ENCODE results near the gene DNAH6.
A peak's percentile ranks its signal among the peaks of the same experiment; 100 is the strongest.
"Not testable (repeated sequence)": the region's sequence is repeated elsewhere in the genome, so short reads cannot be mapped to it uniquely, and the experiment has no call there.

Gene DNAH6

DNA sequence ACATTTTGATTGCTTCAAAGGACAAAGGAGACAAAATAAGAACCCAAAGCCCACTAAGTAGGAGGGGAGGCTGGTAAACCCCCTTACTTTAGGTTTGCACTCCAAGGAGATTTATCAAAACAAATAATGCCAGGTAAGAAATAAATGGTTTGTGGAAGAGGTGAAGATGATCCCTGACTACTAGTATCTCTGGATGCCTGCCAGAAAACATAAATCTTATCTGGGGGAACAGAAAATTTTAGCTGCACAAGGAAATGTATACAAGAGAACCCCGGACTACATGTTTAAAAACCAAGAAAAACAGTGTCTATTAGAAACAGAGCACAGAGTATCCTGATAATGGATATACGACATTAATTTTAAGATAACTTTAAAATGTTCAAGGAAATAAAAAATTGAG lies 250.5 kb downstream of the DNAH6 start:
- DNase-seq: no peak

DNA sequence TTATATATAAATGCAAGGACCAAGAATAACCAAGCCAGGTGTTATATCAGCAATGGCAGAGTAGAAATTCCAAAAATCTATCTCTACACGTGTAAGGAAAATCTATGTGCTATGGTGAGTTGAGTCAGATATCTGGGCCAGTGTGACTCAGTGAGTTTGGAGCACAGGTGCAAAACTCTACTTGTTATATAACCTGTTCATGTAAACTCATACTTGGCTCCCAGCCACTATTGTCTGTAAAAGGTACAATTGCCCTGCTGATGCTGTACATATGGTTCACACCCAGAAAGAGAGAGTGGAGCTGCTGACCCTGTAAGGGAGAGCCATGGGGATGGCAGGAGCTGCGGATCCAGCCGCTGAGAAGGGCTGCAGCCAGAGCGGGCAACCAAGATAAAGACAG lies 252.5 kb downstream of the DNAH6 start:
- no peak for DNase-seq

DNA sequence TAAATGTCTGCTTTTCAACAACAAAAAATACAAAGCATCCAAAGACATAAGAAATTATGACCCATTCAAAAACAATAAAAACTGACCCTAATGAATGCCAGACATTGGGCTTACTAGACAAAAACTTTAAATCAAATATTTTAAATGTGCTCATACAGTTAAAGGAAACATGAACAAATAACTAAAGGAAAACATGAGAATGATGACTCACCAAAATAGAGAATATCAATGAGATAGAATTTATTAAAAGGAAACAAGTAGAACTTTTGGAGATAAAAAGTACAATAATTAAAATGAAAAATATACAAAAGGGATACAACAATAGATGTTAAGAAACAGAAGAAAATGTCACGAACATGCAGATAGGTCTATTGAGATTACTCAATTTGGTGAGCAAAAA lies 254.0 kb downstream of the DNAH6 start:
- no peak for DNase-seq

DNA sequence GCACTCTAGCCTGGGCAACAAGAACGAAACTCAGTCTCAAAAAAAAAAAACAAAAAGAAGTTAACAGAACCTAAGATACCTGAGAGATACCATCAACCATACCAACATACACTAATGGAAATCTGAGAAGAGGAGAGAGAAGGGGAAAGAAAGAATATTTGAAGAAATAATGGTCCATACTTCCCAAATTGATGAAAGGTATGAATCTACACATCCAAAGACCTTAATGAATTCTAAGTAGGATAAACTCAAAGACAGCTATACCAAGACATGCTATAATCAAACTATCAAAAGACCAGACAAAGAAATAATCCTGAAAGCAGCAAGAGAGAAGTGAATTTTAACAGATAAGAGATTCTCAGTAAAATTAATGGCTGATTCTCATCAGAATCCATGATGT lies 255.0 kb downstream of the DNAH6 start:
- DNase-seq: no peak

DNA sequence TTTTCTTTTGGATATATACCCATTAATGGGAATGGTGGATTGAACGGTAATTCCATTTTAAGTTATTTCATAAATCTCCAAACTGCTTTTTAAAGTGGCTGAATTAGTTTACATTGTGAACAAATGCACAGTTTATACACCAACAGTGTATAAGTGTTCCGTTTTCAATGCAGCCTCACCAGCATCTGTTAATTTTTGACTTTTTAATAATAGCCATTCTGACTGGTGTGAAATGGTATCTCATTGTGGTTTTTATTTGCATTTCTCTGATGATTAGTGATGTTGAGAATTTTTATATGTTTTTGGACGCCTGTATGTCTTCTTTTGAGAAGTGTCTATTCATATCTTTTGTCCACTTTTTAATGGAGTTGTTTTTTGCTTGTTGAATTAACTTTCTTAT lies 257.3 kb downstream of the DNAH6 start:
- DNase-seq: not testable (repeated sequence)

DNA sequence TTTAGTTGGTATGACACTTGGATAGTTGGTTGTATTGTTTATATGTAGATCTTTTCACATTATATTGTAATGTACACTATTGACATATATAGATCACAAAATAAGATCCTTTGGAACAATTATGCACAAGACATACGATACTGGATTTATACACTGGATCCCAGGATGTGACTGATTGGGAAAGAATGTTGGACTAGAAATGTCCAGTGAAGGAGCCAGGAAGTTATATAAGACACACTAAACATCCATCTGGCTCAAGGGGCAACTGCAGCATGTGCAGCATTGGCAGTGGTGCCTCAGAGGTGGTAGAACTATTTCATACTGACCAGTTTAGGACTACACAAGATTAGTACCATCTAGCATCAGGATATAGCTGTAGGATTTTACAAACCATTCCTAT lies 259.7 kb downstream of the DNAH6 start:
- no peak for DNase-seq

DNA sequence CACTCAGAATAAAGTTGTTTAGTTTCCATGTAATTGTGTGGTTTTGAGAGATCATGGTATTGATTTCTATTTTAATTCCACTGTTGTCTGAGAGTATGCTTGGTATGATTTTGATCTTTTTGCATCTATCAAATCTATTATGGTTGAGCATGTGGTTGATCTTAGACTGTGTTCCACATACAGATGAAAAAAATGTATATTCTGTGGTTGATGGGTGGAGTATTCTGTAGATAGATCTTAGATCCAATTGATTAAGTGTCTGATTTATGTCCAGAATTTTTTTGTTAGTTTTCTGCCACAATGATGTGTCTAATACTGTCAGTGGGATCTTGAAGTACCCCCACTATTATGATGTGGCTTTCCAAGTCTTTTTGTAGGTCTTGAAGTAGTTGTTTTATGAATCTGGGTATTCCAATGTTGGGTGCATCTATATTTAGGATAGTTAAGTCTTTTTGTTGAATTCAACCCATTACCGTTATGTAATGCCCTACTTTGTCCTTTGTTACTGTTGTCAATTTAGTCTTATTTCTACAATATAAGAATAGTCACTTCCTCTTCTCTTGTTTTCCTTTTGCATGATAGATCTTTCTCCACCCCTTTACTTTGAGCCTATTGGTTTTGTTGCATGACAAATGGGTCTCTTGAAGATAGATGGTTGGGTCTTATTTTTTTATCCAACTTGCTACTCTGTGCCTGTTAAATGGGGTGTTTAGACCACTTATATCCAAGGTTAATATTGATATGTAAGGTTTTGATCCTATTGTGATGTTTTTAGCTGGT lies 262.8 kb downstream of the DNAH6 start:
- no peak for DNase-seq

DNA sequence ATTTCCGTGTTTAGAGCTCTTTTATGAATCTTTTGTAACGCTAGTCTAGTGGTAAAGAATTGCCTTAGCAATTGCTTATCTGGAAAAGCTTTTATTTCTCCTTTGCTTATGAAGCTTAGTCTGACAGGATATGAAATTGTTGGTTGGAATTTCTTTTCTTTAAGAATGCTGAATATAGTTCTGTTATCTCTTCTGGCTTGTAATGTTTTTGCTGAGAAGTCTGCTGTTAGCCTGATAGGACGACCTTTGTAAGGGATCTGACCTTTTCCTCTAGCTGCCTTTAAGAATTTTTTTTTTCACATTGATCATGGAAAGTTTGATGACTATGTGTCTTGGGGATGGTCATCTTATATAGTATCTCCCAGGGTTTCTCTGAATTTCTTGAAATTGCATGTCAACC lies 263.5 kb downstream of the DNAH6 start:
- DNase-seq: no peak

DNA sequence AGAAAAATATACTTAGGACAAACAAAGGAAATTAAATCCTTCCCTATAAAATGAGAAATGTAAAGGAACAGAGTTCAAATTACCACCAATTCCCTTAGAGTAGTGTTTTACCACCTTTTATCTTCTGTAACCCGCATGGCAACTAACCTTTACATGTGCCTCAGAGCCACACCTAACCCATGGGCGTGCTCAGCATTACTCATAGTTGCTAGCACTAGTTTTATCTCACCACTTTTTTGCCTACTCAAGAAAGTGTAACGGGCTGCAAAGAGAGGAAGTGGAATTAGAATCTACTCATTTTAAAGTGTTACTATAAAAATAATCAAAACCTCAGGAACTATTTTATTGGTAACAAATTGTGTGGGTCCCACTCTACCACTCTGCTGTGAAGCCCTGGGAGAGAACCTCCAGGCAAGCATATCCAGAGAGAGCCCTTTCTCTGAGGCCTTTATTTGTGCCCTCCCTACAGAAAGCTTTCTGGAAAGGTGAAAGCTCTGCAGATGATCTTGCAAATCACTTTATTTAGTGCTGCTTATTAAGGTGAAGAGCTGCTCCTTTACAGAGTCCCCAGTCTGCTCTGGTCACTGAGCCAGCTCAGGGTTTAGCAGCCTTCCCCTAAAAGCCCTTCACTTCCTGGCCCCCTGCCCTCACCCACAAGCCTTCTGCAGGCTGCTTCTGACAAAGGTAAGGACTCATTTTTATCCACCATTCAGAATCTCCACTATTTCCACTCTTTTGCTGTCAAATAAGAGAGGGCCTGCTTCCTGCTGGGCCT lies 265.8 kb downstream of the DNAH6 start:
- DNase-seq: peak in 2 of 3 donors; percentile 9 to 10

DNA sequence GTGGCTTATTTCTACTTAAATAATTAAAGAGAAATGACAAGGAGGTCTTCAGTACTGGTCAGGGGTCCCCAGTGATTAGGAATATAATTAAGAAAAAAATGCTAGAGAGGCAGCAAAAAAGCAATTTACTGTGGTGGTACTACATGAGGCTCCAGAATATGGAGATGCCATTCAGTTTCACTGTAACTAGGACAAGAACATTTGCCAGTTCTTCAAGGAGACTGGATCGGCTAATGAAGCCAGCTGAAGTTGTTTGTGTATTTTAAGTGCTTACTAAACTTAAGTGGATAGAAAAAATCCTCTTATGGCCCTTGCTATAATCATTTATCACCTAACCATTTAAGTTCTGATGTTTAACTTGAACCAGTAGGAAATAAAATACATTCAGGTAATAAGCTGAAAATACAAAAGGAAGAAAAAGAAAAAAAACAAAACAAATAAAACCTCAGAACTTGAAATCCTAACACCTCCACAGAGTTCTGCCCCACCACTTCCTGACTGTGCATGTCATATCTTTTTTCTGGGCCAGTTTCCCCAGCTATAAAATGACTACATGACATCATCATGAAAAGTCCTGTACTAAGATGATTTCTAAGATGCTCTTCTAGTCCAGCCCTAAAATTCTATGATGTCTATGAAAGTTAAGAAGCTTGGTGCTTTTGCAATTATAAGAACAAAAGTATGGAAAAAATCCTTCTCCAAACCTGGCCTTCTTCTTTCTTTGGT lies 266.6 kb downstream of the DNAH6 start:
- DNase-seq: peak in 2 of 3 donors; percentile 14 to 23

DNA sequence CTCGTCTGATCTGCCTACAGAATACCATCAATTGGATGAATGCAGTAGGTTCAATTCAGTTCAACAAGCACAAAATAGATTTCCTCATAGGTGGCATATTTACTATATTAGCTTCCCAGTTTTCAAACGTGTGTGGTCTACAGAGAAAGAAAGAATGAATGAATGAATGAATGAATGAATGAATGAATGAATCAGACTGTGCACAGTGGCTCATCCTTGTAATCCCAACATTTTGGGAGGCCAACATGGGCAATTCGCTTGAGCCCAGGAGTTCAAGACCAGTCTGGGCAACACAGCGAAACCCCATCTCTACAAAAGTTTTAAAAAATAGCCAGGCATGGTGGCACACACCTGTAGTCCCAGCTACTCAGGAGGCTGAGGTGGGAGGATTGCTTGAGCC lies 269.7 kb downstream of the DNAH6 start:
- no peak for DNase-seq

DNA sequence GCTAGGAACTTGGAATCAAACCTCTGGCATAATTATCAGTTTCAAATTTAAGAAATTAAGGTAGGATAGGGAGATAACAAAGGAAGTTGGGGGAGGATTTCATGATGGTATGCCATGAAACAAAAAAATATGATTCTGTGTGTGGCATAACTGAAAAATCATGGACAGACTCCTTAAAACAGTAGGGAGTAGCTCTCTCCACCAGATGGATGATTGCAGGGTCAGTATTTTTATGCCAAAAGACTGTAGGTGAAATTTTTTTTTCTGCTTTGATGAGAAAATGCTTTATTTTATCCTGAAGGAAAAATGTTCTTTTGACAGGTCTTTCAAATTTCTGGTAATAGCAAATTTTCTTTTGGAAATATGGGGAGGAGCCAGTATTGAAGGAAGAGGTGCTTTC lies 270.3 kb downstream of the DNAH6 start:
- no peak for DNase-seq

DNA sequence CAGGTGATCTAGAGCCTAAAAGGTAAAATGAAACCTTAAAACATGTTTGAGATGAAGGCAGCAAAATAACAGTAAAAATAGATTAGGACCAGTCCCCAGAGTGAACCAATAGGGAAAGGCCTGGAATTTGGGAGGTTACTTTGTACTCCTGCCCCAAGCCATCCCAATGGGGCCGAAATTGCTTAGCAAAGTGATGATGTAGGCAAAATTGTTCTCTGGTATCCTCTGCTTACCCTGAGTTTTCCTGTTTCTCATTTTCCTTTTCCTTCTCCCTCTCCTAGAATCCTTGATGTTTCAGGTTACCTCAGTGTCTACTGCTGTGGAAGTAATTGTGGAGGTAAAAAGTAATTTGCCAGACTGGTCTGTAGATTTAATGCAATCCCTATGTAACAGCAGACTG lies 271.7 kb downstream of the DNAH6 start:
- no peak for DNase-seq

DNA sequence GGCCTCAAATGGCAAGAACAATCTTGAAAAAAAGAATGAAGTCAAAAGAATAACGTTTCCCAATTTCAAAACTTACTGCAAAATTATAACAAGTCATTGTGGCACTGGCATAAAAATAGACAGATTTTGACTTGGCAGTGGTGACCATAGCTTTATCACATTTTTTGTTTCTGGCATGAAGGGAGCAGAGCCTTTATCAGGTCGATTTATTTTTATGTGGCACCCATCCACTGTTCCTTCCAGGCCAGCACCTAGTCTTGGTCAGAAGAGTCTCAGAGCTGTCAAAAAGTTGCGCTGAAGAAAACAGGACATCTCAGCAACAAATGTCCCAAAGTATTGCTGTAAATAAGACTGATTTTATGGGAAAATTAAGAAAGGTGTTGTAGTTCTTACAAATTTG lies 272.2 kb downstream of the DNAH6 start:
- no peak for DNase-seq

DNA sequence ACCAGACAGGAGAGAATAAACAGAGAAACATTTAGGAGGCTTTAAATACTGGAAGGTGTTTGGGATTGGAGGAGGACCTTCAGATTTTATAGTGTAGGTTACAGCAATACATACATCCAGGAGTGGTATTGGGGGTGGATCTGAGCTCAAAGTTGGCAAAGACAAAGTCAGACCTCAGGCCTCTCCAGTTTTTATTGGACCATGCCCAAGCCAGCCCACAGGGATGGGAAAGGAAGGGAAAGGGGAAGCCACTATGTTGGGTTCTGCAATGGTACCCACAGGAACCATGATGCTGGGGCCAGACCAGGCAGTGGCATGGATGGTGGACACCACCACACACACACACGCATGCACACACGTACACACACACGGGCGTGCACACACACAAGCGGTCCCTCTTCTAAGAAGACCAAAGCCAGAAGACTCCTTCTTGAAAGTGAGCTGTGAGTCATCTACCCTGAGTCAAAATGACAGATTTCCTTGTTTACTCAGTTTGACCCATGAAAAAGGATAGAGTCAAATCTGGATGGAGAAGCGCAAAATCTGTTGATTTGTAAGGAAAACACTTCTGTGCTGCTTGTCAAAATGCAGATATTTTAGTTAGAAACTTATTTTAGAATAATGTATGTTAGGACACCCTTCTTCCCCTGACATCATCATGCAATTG lies 276.7 kb downstream of the DNAH6 start:
- DNase-seq: no peak

DNA sequence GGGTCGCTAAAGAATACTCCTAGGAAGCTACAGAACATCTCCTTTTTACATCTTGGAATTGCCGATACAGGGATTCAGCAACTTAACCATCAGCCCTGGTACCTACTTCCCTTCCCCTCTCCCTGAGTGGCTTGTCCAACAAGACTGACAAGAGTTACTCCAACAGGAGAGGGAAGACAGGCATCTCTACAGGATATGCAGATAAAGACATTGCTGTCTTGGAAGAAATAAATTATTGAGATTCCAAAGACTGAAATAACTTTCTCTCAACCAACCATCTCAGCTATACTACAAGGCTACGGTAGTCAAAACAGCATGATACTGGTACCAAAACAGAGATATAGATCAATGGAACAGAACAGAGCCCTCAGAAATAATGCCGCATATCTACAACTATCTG lies 277.3 kb downstream of the DNAH6 start:
- no peak for DNase-seq

DNA sequence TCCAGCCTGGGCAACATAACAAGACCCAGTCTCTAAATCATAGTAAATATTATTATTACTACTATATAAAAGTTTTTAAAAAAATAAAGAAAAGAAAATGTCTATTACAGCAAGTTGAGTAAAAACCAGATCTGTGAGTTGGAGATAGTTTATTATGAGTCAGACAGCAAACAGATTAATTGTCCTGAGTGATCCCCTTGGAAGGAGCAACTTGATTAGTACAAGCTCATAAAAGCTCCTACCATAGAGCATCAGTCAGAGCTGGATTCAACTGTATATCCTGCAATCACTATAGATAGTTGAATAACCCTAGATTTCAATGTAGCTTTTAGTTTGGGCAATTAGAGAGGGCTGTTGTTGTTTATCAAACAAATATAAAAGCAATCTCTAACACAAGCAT lies 280.5 kb downstream of the DNAH6 start:
- DNase-seq: no peak

DNA sequence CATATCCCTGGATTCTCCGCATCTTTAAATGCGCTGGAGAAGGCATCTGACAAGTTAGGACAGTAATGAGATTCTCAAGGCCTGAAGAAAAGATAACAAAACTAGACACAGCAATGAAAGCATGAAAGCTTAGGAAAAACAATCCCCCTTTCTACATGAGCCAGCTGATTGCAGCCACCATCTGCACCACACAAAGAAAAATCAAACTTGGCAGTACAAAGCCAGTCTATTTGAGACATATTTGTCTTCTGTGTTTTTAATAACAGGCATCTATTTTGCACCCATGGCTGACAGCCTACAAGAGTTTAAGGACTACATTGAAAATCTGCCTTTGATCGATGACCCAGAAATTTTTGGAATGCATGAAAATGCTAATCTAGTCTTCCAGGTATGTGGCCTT lies 281.0 kb downstream of the DNAH6 start:
- no peak for DNase-seq

DNA sequence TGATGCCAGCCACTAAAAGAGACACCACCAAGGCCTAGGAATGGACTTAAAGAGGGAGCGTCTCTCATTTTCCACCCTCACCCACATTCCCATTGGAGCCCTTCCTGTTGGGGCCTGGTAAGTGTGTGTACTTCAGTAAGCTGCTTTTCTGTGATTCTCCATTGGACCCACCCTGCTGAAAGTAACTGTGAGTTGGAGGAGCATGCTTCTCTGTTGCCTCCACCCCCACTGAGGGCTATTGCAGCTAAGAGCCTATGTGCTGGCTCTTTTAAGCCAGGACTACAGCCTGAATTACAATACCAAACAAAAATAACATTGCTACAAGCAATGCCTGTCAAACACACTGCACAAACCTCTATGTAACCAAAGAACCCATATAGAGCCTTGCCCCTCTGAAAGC lies 283.5 kb downstream of the DNAH6 start:
- no peak for DNase-seq

DNA sequence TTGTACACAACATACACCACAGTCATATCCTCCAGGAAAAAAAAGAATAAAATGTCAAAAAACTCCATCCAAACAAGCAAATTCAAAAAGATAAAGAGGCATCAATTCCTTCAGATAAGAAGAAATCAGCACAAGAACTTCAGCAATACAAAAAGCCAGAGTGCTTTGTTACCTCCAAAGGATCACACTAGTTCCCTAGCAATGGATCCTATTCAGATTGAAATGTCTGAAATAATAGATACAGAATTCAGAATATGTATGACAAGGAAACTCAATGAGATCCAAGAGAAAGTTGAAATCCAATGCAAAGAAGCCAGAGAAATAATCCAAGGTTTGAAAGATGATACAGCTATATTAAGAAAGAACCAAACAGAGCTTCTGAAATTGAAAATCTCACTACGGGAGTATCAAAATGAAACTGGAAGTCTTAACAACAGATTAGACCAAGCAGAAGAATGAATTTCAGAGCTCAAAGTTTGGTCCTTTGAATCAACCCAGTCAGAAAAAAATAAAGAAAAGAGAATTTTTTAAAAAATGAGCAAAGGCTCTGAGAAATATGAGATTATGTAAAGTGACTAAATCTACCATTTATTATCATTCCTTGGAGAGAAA lies 284.0 kb downstream of the DNAH6 start:
- no peak for DNase-seq

DNA sequence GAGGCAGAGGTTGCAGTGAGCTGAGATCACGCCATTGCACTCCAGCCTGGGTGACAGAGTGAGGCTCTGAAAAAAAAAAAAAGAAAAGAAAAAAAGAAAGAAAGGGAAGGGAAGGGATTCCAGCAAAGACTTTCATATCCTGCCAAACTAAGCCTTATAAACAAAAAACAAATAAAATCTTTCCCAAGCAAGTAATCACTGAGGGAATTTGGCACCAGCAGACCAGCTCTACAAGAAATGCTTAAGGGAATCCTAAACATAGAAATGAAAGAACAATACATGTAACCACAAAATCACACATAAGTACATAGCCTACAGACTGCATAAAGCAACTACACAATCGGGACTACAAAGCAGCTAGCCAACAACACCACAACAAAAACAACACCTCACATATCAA lies 285.5 kb downstream of the DNAH6 start:
- DNase-seq: no peak

DNA sequence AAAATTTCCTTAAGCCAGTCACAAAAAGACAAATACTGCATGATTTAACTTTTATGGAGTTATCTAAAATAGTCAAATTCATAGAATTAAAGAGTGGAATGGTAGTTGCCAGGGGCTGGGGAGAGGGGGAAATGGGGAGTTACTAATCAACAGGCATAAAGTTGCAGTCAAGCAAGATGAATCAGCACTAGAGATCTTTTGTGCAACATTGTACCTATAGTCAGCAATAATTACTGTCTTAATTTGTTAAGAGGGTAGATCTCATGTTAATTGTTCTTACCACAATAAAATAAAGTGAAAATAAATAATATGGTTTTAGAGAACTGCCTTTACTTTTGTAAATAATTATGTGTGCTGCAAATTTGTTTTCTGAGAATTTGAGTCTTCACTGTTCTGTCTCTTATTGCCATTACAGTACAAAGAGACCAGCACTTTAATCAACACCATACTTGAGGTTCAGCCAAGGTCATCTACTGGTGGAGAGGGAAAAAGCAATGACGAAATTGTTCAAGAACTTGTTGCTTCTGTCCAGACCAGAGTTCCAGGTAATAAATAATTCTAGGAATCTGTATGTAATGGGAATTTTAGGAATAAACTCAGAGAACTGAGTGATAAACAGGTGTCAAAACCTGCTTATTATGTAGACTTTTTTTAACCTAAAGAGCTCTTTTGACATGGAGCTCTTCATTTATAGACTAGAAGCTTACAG lies 289.1 kb downstream of the DNAH6 start:
- DNase-seq: no peak

All from suppressor macrophage treated with lipopolysaccharide for 1 hour (primary cell).